Stimulated activated CD4-positive, alpha-beta T cell treated with anti-CD3 and anti-CD28 coated beads, Interleukin-2, amount 100 ng/mL, for 4 hours (primary cell): ENCODE measurements around the gene EPHB1.

Source experiments
- DNase-seq: peaks from one replicate; pipeline ENCODE4 v3.0.0-alpha.2; 2020; ENCODE audit warnings: low read depth

The EPHB1 gene

DNA sequence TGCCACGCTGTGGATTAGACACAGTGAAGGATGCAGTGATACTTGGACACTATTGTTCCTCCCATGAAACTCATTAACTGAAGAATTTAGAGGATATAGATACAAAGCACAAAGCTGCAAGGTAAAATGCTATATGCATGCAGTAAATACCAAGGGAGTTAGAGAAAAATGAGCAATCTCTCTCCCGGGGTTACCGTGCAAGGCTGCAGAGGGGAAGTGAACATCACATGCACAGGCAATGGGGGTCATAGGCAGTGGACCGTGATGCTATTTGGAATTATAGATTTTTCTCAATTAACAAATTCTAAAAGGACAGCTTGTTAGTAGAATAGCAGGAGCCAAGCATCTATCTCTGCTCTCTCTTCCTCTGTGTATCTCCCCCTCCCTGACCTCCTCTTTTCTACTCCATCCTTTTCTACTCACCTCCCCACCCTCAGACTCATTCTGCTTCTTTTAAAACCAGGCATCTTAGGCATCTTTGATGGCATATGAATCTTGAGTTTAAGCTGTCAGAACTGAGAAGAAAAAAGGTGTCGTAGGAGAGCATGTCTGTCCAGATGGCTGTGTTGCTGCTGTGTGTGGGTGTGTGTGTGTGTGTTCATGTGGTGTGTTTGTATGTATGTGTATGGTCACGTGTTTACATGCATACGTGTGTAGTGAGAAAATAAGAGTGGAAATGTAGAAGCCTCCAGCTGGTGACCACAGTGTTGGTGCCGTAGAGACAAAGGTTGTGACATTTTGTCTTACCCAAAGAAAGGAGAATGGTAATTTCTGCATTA, 339.0 kb downstream of the EPHB1 start:
- DNase-seq: no peak

DNA sequence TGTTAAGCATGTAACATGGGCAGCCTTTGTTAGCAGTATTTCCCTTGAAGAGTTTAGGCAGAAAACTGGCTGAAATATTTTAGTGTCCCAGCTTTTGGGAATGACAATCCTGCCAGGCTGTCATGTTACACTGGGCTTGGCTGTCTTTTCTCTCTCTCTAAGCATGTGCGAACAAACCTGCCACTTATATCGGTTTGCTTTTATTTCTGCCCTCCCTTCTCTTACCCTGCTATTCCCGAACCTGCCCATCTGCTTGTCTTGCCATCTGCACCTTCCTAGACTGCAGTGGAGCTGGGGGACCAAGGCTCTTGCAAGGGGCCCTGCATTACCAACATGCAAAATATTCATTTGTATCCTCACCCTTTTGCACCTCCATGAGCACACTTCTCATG, 339.6 kb downstream of the EPHB1 start:
- no peak for DNase-seq

DNA sequence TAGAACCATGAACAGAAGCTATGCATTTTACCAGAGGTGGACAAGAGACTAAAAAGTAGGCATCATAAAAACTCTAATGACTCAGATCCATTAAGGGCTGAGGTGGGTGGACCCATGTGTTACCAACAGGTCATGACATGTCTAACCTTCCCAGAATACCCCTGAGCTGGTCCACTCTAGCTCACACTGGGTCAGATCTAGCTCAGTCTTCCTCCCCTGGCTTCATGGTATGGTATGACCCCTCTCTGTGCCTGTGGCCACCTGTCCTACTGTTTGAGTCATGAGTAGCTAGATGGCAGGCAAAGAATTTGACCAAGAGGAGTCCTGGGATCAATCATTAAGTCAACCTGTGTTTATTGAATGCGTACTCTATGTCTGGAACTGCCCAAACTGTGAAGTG, 340.4 kb downstream of the EPHB1 start:
- DNase-seq: no peak

DNA sequence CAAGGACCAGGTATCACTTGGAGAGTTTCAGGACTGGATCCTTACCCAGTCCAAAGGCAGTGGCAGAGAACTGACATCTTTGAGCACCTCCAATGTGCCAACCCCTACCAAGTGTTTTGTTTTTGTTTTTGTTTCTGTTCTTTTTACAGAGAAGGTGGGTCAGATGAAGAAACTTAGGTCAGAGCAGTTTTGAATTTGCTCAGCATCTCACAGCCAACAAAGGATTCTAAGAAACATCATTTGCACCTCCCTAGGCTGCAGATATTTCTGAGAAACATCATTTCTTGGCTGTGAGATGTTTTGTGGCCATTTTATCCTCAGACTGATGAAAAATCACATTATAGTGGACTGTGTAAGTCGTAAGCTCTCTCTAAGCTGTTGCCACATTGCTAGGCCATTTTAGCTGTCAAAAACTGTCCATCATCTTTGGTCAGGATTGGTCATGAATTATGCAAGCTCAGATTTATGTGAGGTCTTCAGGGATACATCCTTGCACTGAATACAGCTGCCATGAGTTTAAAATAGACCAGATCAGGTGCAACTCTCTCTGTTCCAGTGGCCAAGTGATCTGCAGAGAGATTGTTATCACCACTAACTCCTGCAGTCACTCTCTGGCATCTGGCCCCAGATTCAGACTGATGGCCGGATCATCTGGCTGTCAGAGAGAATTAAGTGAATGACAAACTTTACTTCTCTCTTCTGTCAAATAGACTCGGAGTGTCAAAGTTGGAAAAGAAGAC, 341.5 kb downstream of the EPHB1 start:
- no peak for DNase-seq

DNA sequence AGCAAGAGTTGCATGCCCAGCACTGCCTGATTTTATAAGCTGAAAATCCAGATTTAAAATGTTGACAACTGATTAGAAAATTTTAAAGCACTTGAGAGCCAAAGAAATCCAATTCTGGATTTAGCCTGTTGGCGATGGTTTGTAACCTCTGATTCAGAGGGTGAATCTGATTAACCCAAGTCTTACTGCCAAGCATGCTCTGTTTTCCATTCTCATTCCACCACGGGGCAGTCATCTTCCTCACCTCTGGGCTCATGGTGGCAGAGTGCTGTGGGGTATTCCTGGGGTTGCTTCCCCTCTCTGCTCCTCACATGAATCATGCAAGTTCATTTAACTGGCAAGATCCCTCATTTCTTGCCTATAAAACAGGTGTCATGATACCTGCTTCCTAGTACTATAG, 342.2 kb downstream of the EPHB1 start:
- no peak for DNase-seq

DNA sequence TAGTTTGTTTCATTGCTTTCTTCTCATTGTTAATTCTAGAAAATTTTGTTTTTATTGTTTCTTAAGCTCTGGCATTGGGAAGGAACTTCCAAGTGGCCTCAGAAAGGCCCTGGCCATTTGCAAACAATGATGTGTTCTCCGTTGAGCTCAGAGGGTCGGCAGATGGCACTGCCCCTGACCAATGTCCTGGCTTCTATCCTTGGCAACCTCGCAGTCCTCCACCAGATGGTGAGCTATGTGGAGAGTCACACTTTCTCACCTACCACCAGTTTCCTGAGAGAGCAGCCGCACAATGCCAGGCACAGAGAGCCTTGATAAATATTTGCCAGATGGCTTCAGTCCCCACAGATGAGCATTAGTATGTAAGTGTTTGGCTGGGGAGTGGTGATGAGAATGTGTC, 343.7 kb downstream of the EPHB1 start:
- no peak for DNase-seq

DNA sequence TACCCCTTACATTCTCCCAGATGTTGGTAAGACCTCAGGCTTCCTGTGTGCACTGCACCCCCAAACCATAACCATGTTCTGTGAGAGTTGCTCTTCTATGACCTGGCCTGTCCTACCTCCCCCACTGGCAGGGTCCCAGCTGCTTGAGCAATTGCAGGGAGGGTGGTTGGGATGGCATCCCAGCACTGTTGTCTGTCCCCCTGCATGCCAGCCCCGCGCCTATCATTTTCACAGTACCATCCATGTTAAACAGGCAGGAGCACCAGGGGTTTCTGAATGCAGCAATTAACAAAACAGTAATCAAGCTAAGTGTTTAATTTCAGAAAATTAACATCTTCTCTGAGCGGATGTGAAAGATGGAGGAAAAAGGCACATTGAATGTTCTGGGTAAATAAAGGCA, 345.5 kb downstream of the EPHB1 start:
- DNase-seq: no peak

DNA sequence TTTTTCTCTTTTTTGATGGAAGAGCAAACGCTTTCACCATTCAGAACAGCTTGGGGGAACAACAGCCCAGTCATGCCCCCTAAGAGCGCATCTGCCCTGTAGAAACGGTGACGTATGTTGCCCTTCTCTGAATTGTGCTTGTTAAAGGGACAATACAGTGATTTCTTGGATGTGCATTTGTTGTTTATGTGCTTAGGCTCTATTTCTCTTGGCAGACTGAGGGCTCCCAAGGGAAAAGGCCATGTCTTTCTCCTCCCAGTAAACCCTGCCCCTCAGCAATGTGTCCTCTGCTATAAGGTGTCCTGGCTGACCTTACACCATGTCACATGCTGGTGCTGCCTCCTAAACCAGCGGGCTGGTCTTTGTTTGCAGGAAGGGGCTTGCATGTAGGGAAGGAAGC, 346.1 kb downstream of the EPHB1 start:
- no peak for DNase-seq

DNA sequence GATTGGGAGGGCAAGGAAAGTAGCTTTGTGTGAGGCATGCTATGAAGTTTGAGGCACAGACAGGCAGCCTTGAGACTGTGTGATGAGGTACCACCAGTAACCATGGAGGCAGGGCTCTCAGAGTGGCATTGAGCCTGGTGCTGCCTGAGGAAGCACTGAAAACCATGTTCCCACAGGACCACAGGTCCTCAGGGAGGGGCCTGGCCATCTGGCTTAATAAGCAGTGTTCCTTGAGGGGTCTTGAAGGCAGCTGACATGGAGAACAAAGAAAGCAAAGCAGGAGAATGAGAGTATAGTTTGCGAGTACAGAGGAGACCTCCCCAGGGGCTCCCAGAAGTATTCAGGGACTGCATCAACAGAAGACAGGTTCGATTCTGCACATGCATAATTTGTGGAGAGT, 346.6 kb downstream of the EPHB1 start:
- DNase-seq: no peak

DNA sequence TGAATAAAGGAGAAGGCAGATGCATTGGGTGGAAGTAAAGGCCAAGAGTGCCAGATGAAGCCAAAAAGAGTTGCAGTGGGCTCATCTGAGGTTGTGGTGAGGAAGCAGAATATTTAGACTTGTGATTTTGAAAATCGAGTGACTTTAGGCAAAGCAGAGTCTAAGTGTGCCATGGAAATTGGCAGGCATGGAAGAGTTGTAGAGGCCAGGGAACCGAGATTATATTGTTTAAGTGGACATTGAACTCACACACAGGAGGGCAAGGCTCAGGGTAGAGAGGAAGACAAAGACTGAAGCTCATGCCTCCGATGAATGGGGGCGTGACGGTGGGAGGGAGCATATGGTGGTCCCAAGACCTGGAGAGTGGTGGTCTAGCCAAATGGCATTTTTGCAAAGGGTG, 347.5 kb downstream of the EPHB1 start:
- DNase-seq: no peak

DNA sequence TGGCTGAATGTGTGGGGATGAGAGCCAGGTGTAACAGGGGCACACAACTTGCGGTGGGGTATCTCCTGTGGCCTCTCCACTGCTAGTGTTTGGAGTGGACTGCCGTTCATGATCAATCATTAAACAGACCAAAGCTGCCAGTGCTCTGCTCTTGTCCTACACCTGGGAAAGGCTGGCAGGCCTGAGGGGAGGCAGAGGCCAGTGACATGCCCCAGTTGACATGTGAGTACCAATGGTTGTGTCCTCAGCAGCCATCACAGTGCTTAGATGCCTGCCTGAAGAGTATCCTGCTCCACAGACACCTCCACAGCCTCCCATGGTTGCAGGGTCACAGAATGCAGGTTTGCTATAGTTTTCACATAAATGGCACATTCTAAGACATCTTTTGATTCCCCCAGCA, 348.4 kb downstream of the EPHB1 start:
- no peak for DNase-seq

DNA sequence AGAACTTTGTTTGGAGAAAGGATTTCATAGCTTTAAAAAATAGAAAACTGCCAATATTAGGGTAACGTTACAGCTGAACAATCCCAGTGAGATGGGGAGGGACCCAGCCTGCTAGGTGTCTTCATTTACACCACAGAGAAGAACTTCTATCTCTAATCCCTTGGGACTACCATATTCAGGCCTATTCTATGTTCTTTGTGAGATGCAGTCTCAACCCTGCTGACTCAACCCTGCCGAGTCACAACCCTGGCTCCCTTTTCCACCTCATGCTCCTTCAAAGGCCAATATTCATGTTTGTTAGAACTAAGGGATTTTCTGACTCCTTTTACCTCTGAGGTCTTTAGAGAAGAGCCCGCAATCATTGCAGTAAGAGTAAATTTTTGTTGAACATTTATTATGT, 350.5 kb downstream of the EPHB1 start:
- DNase-seq: no peak

DNA sequence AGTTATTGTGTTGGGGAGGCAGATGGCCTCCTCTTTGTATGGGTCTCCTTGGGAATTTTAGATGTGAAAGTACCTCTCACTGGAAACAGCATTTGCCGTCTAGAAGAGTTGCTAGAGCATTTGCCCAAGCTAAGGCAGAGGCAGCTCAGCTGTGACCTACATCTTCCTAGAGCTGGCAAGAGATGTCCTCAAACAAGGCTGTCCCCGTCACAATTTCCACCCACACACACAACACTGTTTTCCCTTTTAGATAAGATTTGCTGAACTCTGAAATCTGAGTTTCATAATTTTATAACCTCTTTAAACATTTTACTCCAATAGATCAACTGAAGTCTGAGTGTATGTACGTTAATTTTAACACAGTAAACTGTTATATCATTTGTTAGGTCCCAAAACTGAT, 352.6 kb downstream of the EPHB1 start:
- no peak for DNase-seq

DNA sequence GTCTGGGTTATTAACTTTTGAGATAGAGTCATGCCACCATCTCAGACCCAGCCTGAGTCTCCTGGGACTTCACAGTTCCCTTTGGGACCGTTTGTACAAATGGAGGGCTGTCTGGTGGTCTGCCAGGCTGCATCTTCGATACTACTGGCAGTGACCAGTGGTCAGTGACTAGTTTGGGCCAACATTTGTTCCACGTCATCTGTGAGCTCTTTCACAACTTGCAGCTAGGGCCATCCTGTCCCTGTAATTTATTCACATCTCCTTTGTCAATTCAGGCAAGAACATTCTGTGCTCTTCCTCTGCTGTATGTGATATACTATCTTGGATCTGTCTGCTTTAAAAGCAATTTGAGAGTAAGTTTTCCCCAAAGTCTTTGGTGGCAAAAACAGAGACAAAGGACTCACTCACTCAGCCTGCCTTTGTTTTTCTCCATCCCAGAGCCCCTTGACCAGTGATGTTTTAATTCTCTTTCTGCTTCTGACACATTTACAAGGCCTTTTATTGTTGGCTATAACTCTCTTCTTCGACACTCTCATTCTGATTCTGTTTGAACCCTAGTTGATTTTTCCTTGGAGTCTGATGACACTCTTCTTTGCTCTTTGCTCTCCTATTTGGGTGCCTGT, 353.4 kb downstream of the EPHB1 start:
- DNase-seq: no peak

DNA sequence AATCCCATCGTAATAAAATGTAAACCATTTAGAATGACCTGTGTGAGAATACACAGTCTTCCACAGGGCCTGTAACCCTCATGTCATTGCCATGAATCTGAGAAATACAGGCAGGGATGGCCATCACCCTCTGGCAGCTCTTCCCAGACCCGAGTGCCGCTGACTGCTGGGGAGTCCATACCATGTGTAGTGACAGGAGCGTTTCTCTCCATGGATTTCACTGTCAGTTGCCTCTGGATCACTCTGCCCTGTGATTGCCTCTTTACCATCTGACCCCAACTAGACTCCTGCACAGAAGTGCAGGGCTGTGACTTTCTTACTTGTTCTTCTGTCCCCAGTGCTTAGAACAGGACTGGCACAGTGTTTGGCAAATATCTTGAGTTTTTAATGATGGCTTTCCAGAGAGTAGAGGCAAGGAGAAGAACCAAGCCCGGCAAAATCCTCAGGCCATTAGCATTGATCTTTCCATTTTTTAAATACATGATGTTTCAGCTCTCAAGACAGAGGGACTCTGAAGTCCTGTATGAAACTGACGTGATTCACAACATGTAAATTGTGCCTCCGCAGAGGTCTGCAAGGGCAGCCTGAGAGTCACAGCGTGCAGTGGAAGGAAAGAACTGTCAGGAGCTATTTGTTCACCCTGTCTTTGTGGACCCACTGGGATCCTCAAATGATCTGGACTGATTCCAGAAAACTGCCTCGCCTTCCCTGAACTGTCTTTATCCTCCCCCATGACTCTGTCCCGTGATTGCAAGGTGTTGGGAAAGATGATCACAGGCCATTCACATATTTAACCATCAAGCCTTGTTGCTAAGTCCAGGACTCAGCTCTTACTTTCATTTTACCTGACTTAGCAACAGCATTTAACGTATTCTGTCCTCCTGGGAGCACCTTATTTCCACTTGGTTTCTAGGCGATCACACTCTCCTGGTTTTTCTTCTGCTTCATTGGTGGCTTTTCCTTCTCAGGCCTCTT, 354.9 kb downstream of the EPHB1 start:
- DNase-seq: no peak

DNA sequence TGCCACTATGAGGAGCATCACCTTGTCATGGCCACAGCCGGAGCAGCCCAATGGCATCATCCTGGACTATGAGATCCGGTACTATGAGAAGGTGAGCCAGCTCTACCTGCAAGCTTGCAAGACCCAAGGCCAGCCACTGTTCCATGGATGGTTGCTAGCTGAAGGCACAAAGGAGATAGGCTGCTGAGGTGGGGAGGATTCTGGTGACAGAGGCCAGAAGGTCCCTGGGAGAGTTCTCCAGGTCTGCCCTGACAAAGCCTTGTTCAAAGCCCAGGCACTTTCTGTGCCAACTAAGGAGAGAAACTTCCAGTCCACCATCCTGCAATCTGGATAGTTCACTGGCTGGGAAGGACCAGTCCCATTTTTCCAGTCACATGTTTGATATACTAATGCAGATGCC, 359.1 kb downstream of the EPHB1 start:
- no peak for DNase-seq

DNA sequence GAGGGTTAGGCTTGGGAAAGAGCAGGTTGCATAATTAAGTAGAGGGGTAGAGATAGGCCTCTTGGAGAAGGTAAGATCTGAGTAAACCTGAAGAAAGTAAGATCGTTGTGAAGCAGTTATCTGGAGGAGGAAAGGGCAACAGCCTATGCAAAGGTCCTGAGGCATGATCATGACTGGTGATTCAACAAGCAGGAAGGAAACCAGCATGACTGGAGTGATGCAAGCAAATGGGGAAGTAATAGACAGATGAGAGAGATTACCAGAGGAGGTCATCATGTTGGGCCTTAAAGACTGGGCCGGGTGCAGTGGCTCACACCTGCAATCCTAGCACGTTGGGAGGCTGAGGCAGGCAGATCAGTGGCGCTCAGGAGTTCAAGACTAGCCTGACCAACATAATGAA, 360.2 kb downstream of the EPHB1 start:
- DNase-seq: no peak

DNA sequence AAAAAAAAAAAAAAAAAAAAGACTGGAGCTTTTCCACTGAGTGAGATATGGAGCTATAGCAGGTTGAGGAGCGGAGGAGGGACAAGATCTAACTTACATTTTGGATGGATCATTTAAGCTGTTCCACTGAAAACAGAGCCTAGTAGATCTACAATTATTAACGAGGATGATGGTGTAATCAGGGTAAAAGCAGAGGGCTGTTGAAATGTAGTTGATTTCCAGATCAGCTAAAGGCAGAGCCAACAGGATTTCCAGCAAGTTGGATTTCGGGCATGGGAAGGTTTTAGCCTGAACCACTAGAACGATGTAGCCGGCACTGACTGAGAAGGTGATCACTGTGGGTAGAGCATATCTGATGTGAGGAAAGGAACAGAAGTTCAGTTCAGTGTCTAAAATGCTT, 360.7 kb downstream of the EPHB1 start:
- no peak for DNase-seq

DNA sequence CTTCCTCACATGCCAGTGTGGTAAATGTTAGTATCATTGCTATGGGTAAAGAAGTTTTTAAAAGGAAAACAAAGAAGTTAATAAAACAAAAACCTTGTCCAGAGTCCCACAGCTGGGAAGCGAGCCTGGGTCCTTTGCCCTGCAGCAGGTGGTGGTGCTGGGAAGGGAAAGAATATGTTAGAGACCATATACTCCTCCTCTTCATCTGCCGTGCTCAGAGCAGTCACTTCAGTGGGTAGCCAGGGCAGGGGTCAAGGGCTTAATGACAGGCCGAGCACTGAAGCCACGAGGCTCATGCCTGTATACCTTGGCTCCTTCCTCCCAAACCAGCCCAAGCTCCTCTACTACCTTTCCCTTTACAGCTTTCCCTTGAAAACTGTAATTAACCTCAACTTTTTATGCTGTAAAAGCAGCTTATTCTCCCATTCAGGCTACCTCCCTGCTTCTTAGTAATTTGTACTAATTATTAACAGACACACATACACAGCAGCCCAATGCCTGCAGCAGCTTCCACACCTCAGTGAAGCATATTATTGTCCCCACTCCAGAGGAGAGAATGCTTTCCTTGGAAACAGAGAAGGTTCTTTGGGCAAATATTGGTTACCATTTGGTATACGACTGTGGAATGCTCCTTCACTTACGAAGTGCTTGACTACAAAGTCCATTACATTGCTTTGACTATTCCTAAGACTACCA, 362.1 kb downstream of the EPHB1 start:
- DNase-seq: no peak

DNA sequence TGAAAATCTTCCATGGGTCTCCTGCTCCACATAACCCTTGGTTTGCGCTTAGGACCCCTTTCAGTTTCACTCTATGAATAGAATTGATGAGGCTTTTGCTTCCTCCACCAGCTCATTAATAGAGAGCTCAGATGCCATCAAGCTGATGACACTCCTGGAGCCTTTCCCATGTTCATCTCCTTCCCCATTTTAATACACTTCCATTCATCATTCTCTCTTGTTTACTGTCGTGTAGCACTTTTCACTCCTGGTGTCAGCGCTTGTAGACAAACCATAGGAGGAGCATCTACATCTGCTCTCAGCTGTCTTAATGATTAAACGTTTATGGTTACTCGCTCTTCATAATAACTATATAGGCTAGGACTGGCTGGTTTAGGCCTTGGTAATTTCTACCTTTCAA, 363.5 kb downstream of the EPHB1 start:
- no peak for DNase-seq

DNA sequence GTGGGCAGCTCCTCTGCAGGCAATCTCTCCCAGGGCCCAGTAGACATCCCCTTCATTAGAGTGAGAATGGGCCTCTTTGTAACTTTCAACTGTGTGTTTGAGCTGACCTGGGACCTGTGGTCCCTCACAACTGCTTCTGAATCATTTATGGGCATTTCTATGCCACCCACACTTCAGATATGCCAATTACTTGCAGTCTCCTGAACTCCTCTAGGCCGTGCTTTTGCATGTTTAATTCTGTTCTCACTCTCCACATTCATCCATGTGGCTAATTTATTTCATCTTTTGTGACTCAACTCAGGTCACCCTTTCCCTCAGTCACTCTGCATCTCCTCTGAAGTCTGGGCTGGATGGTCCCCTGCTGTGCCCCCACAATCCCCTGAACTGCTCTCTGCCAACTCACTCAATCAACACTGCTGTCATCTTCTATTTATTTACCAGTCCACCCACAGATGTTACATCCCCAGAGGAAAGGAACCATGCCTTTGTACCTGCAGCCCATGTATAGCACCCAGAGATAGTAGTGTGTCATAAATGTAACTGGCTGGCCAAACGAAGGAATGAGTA, 364.7 kb downstream of the EPHB1 start:
- no peak for DNase-seq
